HG02870 (cell line): ENCODE measurements around the gene ETV5.

Experiments
- ATAC-seq: cut with Tn5 transposase; IDR thresholded peaks from one replicate; pipeline ENCODE4 v1.9.1; 2021; ENCODE audit warnings: mild to moderate bottlenecking, moderate library complexity; ENCODE audit not compliant: unreplicated experiment

The ETV5 gene

DNA sequence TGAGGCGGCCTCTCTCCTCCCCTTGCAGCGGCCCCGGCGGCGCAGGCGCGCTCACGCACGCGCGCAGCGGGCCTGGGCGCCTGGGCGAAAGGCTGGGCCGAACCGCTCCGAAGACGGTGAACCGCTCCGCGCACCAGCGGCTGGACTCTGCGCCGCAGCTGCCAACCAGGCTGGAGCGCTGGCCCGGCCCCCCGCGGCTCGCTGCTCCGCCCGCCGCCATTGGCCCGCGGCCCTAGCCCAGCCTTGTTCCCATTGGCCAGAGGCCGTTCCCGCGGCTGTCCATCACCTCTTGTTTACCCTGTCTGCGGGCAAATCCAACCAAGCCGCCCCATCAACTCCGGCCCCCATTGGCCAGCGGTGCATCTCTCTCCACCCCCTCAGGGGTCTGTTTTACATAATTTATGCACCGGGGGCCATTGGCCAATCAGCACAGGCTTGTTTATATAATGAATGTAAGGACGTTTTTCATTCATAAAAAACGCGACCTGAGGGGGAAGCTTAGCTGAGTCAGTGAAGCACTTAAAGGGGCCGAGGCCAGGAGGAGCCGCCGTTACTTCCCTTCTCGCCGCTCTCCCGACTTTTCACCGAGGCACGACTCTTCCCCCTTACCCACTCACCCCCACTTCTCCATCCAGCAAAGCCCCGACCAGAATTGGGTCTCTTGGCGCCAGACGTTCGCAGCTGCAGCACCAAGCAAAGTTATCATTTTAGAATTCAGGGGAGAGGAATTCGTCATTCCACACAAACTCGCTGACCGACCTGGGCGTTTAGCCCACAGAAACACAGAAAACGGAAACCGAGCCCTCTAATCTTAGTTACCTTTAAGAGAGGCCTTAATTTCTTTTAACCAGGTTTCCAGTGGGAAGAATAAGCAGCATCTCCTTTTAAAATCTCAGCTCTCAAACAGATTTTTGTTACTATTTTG, at the start of gene ETV5:
ETV5 (minus strand) TSS at position 149 of the 925 bp plus-strand sequence. CDS start 3,221 bp downstream, outside the sequence.
- peak; percentile 93 for ATAC-seq

DNA sequence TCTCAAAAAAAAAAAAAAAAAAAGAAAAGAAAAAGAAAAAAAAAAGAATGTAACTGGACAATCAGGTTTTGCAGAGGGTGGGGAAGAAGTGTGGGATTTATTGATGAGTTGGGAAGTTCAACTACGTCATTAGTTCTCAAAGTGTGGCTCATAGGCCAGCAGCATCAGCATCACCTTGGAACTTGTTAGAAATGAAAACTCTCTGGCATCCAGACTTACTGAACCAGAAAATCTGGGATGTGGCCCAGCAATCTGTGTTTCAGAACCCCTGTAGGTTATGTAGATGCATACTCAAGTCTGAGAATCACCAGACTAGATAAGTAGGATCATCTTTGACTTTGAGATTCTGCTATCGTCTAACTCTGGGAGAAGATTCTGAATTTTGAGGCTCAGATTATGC, 45.8 kb upstream of the ETV5 start:
- ATAC-seq = no peak

- peak; percentile 91 for ATAC-seq
Observed at GRCh38 chr3:186152889-186153292, 44.0 kb upstream of the ETV5 start.

GRCh38 chr3:186152361-186152798, 43.5 kb upstream of the ETV5 start:
- peak; percentile 15 for ATAC-seq

DNA sequence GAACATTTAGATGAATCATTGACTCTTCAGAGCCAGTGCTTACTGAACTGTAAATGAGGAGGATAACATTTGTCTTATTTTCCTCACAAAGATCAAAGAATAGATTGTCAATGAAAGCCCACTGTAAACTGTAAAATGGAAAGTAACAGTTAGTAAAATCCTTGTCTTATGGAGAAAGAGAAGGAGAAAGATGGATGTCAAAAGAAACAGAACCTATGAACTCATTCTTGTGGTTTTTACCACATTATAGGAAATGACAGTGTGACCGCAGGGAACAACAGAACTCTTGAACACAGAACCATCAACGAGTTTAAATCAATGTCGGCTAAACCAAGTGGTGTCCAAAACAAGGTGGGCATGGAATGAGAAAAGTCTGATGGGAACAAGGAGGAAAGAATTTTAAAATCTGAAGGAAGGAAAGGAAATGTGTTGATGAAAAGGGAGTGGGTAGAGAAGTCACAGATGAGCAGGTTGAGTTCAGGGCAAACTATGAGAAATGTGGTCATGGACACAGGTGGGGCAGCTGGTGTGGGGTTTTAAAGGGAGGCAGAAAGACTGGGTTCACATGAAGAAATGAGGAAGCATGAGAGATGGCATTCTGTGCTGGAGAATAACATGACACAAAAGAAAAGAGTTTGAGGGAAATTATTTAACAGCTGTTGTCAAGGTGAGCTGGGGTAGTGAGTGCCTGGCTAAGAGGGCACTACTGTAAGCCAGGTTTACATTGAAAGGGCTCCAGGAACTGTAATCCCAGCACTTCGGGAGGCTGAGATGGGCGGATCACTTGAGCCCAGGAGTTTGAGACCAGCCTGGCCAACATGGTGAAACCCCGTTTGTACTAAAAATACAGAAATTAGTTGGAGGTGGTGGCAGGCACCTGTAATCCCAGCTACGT, 42.4 kb upstream of the ETV5 start:
- ATAC-seq = no peak

DNA sequence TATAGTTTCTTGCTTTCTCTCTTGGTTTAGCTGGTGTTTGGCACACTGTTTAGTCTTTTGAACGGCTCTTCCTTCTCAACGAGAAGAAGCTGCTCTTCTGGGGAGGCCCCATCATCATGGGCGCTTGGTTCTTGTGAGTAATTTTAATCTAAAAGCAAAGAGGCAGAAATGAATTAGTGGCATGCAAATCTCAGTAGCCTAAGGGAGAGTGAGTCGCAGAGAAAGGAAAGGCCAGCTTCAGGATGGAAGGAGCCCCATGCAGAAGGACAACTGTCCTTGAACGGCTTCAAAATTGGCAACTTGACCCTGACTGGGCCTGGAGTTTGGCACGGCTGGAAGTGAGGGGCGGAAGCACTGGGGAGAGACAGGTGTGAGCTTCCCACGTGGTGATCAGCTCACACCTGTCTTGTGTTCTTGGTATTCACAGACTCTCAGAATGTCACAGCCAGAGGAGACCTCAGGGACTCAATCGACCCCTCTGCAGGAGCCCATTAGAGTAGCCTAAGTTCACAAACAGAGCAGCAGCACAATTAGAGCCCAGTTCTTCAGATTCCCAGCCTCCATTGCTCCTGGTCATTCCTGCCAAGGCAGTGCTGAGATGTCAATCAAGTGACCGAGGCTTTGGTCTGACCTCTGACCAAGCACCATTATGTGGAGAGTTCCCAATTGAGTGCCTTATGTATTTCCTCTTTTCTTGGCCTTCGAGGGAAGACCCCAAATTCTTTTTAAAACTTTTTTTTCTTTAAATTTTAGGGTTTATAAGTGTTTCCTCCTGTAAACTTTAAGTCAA, 41.3 kb upstream of the ETV5 start:
- no peak for ATAC-seq

- no peak for ATAC-seq
Observed at GRCh38 chr3:186149319-186149960, 40.6 kb upstream of the ETV5 start.

GRCh38 chr3:186144257-186144656, 35.4 kb upstream of the ETV5 start:
- no peak for ATAC-seq

- ATAC-seq = no peak
Observed at GRCh38 chr3:186143250-186143649, 34.4 kb upstream of the ETV5 start.

DNA sequence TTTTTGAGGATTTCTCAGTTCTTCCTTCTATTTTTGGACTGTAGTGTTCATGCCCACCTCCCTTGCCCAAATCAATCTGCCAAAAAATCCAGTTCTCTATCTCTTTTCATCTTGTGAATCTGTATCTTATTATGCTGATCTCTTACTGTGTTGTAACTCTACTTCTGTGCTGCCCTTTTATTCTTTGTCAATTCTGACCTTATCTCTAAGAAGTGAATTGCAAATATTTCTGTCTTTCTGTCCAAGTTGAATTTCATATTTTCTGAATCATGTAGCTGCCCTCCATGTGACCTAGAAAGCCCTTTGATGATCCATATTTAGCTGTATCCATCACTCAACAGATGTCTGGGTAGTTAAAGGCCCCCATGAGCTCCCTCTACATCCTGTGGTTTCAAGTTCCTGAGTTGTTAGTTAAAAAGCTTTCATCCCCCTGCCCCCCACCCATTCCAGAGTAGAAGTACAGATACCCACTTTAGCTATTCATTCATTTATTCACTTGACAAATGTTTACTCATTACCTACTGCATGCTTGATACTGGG, 33.6 kb upstream of the ETV5 start:
- no peak for ATAC-seq

- ATAC-seq = no peak
Observed at GRCh38 chr3:186141790-186142189, 32.9 kb upstream of the ETV5 start.

DNA sequence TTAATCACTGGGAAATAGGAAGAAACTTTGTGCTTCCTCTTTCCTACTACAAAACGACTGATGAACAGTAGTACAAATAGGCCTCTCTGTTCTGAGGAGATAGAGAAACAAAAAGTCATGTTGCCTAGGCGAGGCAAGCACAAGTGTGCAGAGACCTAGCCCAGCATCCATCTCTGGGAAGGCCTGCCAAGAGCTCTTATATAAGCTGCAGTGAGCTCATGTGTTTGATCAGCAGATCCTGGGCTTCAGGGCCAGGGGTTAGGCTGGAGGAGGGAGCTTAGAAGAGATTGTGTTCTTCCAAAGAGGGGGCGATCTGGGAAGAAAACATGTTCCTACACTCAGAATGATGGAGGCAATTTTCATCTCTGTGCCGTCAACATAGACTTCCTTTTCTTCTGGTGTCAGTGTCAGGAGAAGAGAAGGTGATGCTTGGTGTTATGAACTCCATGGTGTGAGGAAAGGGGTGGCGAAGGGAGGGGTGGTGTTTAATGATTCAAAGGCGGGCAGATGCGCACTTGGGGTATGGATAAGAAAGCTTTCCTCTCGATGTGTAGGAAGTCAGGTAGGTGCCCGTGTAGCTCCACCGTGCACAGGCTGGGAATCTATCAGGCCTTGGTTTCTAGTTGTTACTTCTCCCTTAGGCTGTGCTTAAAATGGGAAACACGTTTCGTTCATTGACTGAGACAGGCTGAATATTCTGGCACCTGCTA, 29.5 kb upstream of the ETV5 start:
- ATAC-seq = no peak

- ATAC-seq = no peak
Observed at GRCh38 chr3:186137051-186137685, 28.3 kb upstream of the ETV5 start.

DNA sequence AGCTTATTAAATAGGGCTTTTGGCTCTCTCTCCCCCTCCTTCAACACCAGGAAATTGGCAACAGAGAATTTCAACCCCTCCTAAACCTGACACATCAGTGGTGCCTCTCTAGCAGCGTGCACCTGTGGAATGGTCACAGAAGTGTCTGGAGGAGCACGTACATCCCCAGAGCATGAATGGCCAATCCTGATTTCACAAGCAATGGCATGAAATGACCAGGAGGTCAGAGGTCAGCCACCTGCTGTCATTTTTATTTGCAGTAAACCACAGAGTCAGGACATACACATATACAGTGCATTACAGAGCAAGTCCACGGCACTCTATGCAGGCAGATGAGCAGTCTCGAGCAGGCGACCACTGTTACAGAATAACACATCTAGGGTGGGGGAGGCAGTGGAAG, 25.1 kb upstream of the ETV5 start:
- ATAC-seq = no peak

GRCh38 chr3:186132487-186132886, 23.6 kb upstream of the ETV5 start:
- ATAC-seq = no peak

DNA sequence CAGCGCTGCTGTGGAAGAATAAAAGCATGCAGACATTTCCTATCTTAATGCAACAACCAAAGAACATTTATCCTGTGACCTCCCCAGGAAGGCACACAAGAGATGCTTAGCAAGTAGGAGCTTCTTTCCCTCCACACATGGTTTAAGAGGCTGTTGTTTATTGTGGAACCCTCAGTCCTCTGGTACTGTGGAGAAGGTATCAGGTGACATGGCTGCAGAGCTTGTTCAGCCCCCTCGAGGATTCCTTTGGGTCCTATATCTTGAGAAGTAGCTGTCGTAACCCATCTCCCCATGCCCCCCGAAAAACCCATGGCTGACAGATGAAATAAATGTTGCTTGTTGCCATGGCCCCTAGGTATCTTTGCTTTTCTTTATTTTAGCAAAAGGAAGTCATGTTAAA, 20.3 kb upstream of the ETV5 start:
- ATAC-seq = no peak

DNA sequence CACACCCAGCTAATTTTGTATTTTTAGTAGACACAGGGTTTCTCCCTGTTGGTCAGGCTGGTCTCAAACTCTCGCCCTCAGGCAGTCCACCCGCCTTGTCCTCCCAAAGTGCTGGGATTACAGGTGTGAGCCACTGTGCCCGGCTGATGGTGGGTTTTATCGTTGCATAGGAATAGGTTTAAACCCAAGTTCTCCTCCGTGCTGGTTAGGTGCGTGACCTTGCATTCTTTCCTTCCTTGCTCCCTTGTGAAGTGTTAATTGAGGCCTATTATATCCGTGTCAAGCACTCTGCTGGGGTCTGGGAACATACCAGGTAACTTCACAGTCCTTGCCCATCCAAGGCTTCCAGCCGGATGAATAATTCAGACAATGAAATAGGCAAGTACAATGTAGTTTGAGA, 19.3 kb upstream of the ETV5 start:
- no peak for ATAC-seq

DNA sequence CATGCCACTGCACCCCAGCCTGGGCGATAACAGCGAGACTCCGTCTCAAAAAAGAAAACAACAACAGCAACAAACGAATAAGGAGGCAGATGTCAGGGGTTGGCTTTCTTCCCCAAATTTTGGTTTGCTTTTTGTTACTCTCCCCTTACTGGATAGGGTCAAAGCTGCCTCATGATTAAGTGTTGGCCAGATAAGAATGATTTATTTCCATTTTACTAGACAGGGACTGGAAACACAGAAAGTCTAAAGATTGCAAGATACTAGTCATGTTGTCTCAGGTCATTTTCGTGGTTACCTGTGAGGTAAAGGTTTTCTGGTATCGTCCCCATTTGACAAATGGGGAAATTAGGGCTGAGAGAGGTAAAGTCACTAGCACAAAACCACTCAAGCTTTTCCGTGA, 18.6 kb upstream of the ETV5 start:
- ATAC-seq = no peak

DNA sequence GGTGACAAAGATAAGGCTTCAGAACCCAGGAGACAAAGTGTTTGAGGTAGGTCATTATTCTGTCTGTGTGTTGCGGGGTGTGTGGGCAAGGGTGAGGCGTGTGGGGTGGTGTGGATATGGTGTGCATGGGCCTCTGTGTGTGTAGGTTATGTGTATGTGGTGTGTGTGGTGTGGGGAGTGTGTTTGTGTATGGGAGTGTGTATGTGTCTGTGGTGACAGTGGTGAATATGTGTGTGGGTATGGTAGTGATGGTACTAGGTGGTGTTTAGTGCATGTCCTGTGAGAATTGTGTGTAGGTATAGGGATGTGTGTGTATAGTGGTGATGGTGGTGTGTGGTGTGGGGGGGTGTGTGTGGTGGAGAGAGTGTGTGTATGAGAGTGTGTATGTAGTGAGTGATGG, 16.2 kb upstream of the ETV5 start:
- no peak for ATAC-seq
